ENCODE data around the gene KRTAP10-1.

DNA sequence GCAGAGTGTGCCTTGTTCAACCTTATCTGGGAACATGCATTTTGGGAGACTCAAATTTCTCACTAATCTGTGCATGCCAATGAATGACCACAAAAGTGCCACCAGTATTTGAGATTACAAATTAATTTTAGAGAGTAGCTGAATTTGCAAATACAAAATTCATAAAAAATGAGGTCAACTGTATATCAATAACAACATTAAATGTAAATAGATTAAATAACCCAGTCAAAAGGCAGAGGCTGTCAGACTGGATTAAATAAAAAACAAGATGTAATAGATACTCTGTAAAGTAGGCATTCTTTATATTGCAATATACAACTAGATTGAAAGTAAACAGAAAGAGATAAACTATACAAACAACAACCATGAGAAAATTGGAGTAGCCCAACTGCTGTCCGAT, 24.1 kb upstream of the KRTAP10-1 start:
- TF ChIP-seq, protein P1, sequence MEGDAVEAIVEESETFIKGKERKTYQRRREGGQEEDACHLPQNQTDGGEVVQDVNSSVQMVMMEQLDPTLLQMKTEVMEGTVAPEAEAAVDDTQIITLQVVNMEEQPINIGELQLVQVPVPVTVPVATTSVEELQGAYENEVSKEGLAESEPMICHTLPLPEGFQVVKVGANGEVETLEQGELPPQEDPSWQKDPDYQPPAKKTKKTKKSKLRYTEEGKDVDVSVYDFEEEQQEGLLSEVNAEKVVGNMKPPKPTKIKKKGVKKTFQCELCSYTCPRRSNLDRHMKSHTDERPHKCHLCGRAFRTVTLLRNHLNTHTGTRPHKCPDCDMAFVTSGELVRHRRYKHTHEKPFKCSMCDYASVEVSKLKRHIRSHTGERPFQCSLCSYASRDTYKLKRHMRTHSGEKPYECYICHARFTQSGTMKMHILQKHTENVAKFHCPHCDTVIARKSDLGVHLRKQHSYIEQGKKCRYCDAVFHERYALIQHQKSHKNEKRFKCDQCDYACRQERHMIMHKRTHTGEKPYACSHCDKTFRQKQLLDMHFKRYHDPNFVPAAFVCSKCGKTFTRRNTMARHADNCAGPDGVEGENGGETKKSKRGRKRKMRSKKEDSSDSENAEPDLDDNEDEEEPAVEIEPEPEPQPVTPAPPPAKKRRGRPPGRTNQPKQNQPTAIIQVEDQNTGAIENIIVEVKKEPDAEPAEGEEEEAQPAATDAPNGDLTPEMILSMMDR (IDR thresholded peaks at IDR 0.05): no peak
- TF ChIP-seq POLR2AphosphoS5 (IDR thresholded peaks at IDR 0.05): no peak
- TF ChIP-seq POLR2A (IDR thresholded peaks at IDR 0.05; ENCODE audit: low read depth): no peak
